ENCODE measurements around the gene RASL10A.

The RASL10A gene

GRCh38 chr22:29266564-29267461 lies 48.7 kb downstream of the RASL10A start:
- no peak for DNase-seq

GRCh38 chr22:29265929-29266328 lies 49.6 kb downstream of the RASL10A start:
- no peak for DNase-seq

GRCh38 chr22:29265305-29265704 lies 50.2 kb downstream of the RASL10A start:
- no peak for DNase-seq

GRCh38 chr22:29263791-29264276 lies 51.7 kb downstream of the RASL10A start:
- DNase-seq, result no peak
